Omental fat pad (tissue), 4 donors: Measurements from ENCODE around the gene BRK1. TPM values are rescaled to one million over a fixed set of nuclear protein-coding genes. Genes with fewer than 3 reads are reported as not detected.
A peak's percentile ranks its signal among the peaks of the same experiment; 100 is the strongest.
"Not testable (repeated sequence)": the region's sequence is repeated elsewhere in the genome, so short reads cannot be mapped to it uniquely, and the experiment has no call there.

Experiments used
- ATAC-seq: fragments of 150-250 bp; one replicate; pipeline ENCODE4 v1.9.1; 2016; ENCODE audit warnings: mild to moderate bottlenecking, moderate library complexity; ENCODE audit not compliant: low FRiP score
- DNase-seq: peaks from one replicate; pipeline ENCODE4 v3.0.0-alpha.2; 2019; ENCODE audit warnings: low spot score
- CTCF ChIP-seq, 3 donors: fragments of 450-650 bp; IDR thresholded peaks; one replicate each; pipeline ENCODE4 v1.5.1; 2016 to 2017; ENCODE audit warnings: antibody characterized with exemption in 3 of 3, mild to moderate bottlenecking in 3 of 3, moderate library complexity in 2 of 3
- total RNA-seq, 4 donors: library from RNA; depleted of rRNA; stranded (reverse); fragments of >200 nt; gene quantifications; one replicate each; pipeline ENCODE4 v1.1.0, GENCODE V29; 2016

Gene BRK1
- 100 to 1,000 TPM in 1 of 4 donors, 10 to 100 TPM in 3; 88.3 to 133 (median 93.7) TPM for total RNA-seq

GRCh38 chr3:10115326-10116137 is at the start of gene BRK1:
BRK1 (plus strand) TSS chr3:10115675; CDS start chr3:10115702, 27 bp downstream.
- no peak for TF ChIP-seq CTCF (IDR thresholded peaks at IDR 0.05)
- peak; percentile 89 for DNase-seq
- ATAC-seq: peak; percentile 100

GRCh38 chr3:10070077-10070476 is 45.4 kb upstream of the BRK1 start:
- not testable (repeated sequence) for ATAC-seq, DNase-seq

GRCh38 chr3:10074666-10075065 is 40.8 kb upstream of the BRK1 start:
- DNase-seq: no peak
- no peak for TF ChIP-seq CTCF (IDR thresholded peaks at IDR 0.05)
- no peak for ATAC-seq

GRCh38 chr3:10081871-10082270 is 33.6 kb upstream of the BRK1 start:
- no peak for TF ChIP-seq CTCF (IDR thresholded peaks at IDR 0.05)
- ATAC-seq (no peak), DNase-seq (no peak)

GRCh38 chr3:10085738-10086137 is 29.7 kb upstream of the BRK1 start:
- no peak for TF ChIP-seq CTCF (IDR thresholded peaks at IDR 0.05)
- ATAC-seq: no peak

GRCh38 chr3:10088256-10088655 is 27.2 kb upstream of the BRK1 start:
- ATAC-seq (no peak), DNase-seq (no peak)
- TF ChIP-seq CTCF (IDR thresholded peaks at IDR 0.05): no peak

More at GRCh38 chr3:10085738-10086137, 29.7 kb upstream of the BRK1 start:
- no peak for DNase-seq

GRCh38 chr3:10090179-10090578 is 25.3 kb upstream of the BRK1 start:
- no peak for DNase-seq
- no peak for ATAC-seq
- TF ChIP-seq CTCF (IDR thresholded peaks at IDR 0.05): no peak

- not testable (repeated sequence) for ATAC-seq
Observed at GRCh38 chr3:10090774-10091173, 24.7 kb upstream of the BRK1 start.

GRCh38 chr3:10091387-10091786 is 24.1 kb upstream of the BRK1 start:
- ATAC-seq, DNase-seq: not testable (repeated sequence)

More at GRCh38 chr3:10090774-10091173, 24.7 kb upstream of the BRK1 start:
- DNase-seq: not testable (repeated sequence)
